Posterior cingulate gyrus (tissue), 11 donors: ENCODE data around the gene ROCK2.
"Not testable (repeated sequence)": the region's sequence is repeated elsewhere in the genome, so short reads cannot be mapped to it uniquely, and the experiment has no call there.

ENCODE experiments used
- DNase-seq, 10 donors: peaks; one replicate each; pipeline versions ENCODE4 v3.0.0 to v3.0.0-alpha.2; 2020 to 2021; ENCODE audit warnings: mixed read lengths in 3 of 10
- intact Hi-C: fragments of 100-400 bp; cut with DNase I; formaldehyde crosslinking; loops from one replicate; pipeline ENCODE4 v1.15.1; 2023

Gene ROCK2

DNA sequence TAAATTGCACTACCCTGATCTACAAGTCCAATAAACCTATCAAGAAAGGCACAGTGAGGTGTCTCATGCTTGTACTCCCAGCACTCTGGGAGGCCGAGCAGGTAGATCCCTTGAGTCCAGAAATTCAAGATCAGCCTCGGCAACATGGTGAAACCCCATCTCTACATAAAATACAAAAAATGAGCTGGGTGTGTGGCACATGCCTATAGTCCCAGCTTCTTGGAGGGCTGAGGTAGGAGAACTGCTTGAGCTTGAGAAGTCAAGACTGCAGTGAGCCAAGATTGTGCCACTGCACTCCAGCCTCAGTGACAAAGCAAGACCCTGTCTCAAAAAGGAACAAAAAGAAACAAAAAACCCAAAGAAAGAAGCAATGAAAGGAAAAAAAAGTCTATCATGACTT lies 58.9 kb downstream of the ROCK2 start:
- DNase-seq = no peak
- intact Hi-C loops = no loop called here

DNA sequence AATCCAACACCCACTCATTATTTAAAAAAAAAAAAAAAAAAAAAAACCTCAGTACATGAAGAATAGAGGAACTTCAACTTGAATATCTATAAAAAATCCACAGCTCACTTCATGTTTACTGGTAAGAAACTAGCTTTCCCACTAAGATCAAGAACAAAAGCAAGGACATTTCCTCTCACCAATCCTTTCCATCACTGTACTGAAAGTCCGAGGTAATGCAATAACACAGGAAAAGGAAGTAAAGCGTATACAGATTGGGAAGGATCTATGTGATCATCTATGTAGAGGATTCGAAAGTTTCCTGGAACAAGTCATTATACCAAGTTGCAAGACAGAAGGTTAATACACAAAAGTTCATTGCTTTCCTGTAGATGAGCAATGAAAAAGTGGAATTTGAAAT lies 63.2 kb downstream of the ROCK2 start:
- intact Hi-C loops = no loop called here
- no peak for DNase-seq

DNA sequence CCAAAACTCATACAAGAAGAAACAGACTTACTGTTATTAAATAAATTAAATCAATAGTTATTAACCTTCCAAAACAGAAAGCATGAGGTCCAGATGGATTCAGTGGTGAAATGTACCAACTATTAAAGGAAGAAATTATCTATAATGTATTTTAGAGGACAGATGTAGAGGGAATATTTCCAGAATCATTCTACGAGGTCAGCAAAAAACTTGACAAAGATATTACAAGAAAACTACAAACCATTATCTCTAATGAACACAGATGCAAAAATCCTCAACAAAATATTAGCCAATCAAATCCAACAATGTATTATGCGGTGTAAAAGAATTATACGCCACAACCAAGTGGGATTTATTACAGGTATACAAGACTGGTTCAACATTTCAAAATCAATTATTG lies 63.7 kb downstream of the ROCK2 start:
- intact Hi-C loops = no loop called here
- no peak for DNase-seq

DNA sequence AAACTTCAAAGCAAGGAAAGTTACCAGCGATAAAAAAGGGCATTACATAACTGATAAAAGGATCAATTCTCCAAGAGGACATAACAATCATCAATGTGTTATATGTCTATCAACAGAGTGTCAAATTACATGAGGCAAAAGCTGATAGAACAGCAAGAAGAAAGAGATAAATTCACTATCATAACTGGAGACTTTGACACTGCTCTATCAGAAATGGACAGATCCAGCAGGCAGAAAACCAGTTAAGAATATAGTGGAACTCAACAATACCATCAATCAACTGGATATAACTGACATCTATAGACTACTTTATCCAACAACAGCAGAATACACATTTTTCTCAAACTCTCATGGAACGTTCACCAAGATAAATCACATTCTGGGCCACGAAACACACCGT lies 65.0 kb downstream of the ROCK2 start:
- intact Hi-C loops = no loop called here
- no peak for DNase-seq

DNA sequence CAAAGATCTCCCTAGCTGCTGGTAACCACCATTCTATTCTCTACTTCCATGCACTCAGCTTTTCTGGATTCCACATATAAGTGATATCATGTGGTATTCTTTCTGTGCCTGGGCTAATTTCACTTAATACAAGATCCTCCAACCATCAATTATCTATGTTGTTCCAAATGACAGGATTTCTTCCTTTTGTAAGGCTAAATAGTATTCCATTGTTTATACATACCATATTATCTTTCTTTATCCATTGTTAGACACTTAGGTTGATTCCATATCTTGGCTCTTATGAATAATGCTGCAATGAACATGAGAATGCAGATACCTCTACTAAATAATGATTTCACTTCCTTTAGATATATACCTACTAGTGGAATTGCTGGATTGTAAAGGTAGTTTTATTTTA lies 66.2 kb downstream of the ROCK2 start:
- intact Hi-C loops = no loop called here
- DNase-seq = no peak

DNA sequence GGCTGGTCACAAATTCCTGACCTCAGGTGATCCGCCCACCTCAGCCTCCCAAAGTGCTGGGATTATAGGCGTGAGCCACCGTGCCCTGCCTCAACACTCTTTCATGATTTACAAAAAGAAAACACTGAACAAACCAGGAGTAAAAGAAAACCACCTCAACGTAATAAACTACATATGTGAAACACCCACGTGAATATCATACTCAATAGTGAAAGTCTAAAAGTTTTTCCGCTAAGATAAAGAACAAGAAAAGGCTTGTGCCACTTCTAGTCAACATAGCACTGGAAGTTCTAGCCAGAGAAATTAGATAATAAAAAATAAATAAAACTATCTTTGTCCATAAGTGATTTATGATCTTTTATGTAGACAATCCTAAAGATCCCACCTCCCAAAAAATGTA lies 68.5 kb downstream of the ROCK2 start:
- intact Hi-C loops = no loop called here
- DNase-seq = no peak

DNA sequence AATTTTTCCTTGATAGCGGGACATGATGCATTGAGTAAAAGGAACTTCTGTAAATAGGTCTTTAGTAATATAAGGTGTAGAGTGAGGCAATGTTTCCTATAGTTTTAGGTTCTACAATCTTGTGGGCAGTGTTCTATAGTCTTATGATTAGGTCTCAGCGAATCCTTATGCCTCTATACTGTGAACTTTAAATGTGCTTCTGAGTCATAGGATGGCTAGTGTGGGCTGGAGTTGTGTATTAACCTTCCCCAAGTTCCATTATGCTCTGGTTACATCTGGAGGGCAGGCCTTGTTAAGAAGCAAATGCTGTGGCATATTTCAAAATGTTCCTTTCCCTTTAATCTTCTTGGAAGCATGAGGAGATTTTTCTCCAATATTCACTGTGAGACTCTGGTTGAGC lies 73.5 kb downstream of the ROCK2 start:
- intact Hi-C loops = no loop called here

DNA sequence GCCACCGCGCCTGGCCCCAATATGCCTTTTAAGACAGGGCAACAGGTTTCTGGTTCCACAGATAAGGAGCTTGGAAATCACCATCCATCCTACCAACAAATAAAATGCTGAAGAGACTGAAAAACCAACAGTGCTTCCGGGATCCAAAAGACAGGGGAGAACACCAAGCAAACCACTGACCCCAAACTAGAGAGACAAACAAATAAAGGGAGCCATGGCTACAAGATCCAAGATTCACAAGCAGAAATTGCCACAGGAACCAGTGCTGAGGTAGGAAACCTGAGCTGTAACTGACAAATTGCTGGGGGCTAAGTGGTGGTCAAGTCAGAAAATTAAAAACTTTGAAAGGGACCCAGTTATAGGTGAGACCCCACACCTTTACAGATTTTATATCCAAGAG lies 76.5 kb downstream of the ROCK2 start:
- intact Hi-C loops = no loop called here
- DNase-seq = no peak

More for the DNA sequence above, 73.5 kb downstream of the ROCK2 start:
- no peak for DNase-seq

DNA sequence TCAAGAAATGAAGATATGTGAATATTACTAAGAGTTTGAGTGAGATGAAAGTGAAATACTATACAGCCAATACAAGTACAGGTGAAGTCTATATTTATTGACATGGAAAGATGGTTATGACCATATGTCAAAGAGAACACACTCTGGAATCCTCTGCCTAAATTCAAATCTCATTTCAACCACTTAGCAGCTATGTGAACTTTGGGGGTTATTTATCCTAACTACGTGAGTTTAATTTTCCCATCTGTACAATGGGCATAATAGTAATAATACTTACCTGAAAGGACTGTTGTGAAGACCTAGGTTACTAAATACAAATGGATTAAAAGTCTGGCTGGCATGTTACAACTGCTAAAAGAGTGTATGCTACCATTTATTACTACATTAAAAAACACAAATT lies 79.6 kb downstream of the ROCK2 start:
- DNase-seq = no peak
- intact Hi-C loops = no loop called here

DNA sequence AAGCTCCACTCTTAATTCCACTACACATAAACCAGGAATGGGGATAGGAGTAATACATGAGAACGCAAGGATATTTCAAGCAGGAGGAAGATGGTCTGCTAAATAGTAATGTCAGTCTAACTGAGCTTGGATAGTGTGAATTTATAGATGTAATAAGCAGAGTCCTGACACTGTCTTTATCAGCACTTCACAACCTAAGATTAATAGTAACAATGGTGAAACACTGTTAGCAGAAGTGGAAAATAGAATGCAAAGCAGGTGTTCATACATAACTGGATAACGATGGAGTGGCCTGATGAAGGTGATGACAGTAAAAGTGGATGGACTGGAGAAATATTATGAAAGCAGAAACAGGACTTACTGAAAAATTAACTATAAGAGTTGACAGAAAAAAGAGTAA lies 80.4 kb downstream of the ROCK2 start:
- DNase-seq = no peak
- intact Hi-C loops = no loop called here

DNA sequence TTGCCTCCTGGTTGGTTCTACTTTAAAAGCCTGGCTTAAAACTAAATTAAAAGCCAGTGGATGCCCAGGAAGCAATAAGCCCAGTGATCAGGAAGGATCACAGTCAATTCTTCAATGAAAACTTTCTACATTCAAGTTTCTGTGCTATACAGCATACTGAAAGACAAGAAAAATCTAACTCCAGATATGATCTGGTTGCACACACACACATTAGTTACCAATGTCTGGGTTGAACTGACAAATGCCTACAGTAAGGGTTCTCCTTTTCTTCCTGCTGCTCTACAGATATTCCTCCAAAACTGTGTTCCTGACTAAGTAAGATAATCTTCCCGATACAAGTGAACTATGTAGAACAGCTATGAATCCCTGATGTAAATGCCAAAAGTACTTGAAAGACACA lies 81.3 kb downstream of the ROCK2 start:
- intact Hi-C loops = no loop called here
- no peak for DNase-seq

DNA sequence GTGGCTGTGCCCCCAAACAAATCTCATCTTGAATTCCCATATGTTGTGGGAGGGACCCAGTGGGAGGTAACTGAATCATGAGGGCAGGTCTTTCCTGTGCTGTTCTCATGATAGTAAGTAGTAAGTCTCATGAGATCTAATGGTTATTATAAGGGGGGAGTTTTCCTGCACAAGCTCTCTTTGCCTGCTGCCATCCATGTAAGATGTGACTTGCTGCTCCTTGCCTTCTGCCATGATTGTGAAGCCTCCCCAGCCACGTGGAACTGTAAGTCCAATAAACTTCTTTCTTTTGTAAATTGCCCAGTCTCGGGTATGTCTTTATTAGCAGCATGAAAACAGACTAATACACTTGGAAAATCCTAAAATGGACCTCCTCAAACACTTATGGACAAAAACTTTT lies 82.0 kb downstream of the ROCK2 start:
- DNase-seq, intact Hi-C loops: not testable (repeated sequence)

DNA sequence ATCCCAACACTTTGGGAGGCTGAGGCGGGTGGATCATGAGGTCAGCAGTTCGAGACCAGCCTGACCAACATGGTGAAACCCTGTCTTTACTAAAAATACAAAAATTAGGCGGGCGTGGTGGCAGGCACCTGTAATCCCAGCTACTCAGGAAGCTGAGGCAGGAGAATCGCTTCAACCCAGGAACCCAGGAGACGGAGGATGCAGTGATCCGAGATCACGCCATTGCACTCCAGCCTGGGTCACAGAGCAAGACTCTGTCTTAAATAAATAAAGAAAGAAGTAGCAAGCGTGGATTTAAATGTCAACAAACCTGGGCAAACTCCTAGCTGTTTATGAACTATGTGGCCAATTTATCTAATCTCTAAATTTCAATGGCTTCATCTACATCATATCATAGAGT lies 82.9 kb downstream of the ROCK2 start:
- DNase-seq, intact Hi-C loops: not testable (repeated sequence)

DNA sequence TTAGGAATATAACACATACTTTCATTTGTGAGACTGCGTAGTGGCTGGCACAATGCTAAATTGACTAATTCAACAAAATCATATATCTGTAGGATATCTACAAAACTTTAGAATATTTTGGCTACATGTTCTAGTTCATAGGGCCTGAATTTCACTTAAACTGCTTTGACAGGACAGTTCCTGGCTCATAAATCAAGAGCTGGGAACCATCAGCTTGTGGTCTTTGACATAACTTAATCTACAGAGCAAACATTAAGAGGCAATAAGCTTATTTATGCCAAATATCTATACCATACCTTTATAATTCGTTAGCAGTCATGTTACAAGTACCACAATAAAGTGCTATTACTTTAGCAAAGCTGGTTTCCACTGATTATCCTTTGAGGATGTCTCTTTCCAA lies 83.5 kb downstream of the ROCK2 start:
- DNase-seq = no peak
- intact Hi-C loops = no loop called here

DNA sequence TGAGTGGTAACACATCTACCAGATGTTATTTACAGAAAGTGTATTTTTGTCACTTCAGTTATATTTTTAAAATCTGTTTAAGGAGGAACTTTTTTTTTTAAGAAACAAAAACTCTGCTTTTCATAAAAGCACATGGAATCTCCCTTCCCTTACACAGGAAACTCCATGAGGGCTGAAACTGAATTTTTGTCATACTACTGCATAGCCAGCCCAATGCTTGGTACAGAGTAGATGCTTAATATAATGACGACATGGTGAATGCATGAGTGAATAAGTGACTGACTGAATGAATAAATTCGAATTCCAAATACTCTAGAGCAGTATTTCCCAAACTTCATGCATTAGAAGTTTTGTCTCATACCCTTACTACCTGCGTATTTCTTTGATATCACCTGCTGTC lies 86.5 kb downstream of the ROCK2 start:
- no peak for DNase-seq
- intact Hi-C loops = no loop called here

DNA sequence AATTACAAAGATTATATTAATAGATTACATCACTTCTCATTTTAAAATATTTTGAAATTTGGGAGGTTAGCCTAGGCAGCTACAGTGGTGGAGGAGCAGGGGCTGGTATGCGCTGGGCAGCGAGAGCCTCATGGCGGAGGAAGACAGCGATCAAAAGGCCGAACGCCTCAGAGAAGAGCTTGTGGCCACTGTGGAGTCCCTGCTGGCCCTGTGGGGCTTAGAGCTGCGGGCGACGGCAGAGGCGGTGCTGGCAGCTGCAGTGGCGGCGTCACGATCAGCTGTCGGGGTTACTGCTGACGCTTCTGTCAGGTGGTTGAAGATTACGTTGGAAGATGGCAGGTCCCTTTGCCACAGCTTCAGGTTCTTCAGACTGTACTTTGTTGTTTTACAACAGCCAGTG lies 87.4 kb downstream of the ROCK2 start:
- no peak for DNase-seq
- intact Hi-C loops = no loop called here

DNA sequence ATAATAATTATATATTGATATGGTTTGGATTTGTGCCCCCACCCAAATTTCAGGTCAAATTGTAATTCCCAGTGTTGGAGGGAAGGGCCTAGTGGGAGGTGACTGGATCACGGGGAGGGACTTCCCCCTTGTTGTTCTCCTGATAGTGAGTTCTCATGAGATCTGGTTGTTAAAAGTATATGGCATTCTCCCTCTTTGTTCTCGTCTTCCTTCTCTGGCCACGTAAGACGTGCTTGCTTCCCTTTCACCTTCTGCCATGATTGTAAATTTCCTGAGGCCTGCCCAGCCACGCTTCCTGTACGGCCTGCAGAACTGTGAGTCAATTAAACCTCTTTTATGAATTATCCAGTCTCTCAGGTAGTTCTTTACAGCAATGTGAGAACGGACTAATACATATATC lies 88.3 kb downstream of the ROCK2 start:
- no peak for DNase-seq
- intact Hi-C loops = no loop called here

DNA sequence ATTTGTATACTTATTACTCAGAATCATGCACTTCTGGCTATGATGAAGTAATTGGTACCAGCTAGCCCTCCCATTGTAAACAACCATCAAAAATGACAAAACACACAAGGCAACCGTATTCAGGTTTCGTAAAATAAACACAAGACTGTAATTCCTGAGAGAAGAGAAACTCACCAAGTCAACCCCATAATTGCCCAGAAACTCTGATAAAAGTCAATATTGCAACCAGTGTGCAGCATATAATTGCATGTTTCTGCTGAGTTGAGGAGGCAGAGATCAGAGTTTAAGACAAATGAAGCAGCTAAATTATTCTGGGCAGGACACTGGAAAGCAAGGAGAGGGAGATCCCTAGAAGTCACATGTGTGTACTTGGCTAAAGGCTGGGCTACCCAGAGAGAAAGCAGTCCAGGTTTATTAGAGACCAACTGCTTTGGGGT lies 90.3 kb downstream of the ROCK2 start:
- DNase-seq = no peak
- intact Hi-C loops = no loop called here

DNA sequence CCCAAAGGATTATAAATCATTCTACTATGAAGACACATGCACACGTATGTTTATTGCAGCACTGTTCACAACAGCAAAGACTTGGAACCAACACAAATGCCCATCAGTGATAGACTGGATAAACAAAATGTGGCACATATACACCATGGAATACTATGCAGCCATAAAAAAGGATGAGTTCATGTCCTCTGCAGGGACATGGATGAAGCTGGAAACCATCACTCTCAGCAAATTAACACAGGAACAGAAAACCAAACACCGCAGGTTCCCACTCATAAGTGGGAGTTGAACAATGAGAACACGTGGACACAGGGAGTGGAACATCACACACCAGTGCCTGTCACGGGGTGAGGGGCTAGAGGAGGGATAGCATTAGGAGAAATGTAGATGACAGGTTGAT lies 92.0 kb downstream of the ROCK2 start:
- intact Hi-C loops, DNase-seq: not testable (repeated sequence)

DNA sequence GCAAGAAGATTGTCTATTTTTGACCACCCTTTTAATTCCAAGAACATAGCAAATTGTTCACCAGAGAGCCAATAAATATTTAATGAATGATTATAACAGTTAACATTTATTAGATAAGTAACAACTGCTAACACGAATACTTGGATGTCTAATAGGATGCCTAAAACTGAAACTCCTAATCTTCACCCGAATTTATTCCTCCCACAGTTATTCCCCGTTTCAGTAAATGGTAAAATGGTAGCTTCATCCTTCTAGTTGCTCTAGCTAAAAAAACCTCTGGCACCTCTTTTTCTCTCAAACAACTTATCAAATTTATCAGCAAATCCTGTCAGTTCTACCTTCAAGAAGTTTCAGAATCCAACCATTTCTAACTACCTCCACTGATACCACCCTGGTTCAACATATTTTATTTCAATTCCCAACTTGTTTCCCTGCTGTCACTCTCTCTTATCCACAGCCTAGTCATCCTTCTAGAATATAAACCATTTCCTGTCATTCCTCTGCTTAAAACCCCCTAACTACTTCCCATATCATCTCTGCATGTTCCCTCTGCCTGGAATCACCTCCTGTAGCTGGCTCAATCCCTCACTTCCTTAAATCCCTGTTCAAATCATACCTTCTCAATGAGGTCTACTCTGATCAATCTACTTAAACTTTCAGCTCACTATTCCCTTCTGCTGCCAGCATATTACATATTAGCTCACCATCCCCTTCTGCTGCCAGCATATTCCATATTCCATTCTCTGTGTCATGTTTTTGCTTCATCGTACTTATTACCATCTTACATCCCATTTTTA lies 93.8 kb downstream of the ROCK2 start:
- no peak for DNase-seq
- intact Hi-C loops = no loop called here

DNA sequence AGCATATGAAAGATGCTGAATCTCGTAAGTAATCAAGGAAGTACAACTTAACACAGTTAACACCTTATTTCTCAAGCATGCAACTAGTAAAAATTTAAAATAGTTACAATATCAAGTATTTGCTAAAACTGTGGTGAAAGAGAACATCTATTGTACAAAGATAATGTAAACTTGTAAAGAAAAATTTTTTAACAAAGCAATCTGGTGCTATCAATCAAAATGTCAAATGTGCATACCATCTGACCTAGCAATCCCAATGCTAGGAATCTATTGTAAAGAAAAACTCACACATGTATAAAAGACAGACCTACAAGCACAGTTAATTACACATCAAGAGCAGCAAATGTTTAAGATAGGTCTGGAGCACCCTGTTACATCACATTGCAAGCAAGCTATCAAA lies 99.1 kb downstream of the ROCK2 start:
- DNase-seq = no peak
- intact Hi-C loops = no loop called here

DNA sequence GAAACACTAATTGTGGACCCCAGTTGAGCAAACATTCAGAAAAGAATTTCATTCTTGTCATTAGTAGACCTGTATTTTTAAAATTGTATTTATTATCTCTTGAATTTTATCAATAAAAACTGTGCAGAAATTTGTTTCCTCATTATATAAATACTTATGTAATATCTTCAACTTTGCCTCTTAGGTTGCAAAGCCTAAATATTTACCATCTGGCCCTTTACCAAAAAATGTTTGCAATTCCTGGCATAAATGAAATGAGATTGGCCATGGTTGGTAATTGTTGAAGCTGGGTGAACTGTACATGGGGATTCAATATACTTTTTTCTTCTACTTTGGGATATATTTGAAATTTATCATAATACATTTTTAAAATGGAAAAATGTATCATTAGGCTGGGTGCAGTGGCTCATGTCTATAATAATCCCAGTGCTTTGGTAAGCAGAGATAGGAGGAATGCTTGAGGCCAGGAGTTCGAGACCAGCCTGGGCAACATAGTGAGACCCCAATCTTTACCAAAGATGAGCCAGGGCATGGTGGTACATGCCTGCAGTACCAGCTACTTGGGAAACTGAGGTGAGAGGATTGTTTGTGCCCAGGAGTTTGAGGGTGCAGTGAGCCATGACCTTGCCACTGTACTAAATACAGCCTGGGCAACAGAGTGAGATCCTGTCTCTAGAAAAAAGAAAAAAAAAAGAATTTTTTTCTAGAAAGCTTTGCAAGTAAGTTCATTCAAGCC lies 100.2 kb downstream of the ROCK2 start:
- DNase-seq = no peak
- intact Hi-C loops = no loop called here
